Globus pallidus (tissue), 1 donor: ENCODE data around the gene JAKMIP1.

Experiments
- DNase-seq: peaks from one replicate; pipeline ENCODE4 v3.0.0-alpha.2; 2015; ENCODE audit warnings: low spot score

The JAKMIP1 gene

DNA sequence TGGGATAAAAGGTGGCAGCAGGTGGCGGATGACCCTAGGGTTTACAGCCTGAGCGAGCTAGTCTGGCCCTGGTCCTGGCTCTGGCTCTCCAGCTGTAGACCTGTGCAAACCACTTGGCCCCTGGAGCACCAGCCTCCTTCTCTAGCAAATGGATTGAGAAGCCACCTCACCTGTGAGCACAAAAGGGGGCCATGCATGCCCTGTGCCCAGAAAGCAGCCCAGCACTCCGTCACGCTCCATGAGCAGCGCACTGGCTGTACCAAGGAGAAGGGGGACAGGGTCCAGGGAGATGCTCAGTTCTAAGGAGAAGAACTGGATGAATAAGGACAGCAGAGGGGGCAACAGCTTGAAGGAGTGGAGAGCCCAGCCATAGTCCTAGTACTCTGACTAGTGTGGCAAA lies 135.2 kb downstream of the JAKMIP1 start:
- DNase-seq, result no peak

DNA sequence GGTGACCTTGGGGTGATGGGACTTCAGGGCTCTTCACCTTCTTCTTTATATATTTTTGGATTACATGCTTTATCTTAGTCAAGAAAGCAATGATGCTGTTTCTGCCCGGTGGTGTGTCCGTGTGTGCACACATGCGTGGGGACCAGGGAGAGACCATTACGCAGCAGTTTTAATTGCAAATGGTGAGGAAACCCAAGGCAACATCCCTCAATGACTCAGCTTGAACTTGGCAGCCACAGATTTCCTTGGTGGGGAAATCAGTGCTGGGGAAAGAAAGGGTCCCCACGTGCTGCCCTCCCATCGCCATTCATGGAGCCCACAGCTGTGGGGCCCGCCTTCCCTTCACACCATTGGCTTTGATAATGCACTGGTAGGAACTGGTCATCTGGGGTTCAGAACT lies 136.0 kb downstream of the JAKMIP1 start:
- no peak for DNase-seq

- DNase-seq, result no peak
These were observed 136.7 kb downstream of the JAKMIP1 start for GRCh38 chr4:6063684-6064083.

DNA sequence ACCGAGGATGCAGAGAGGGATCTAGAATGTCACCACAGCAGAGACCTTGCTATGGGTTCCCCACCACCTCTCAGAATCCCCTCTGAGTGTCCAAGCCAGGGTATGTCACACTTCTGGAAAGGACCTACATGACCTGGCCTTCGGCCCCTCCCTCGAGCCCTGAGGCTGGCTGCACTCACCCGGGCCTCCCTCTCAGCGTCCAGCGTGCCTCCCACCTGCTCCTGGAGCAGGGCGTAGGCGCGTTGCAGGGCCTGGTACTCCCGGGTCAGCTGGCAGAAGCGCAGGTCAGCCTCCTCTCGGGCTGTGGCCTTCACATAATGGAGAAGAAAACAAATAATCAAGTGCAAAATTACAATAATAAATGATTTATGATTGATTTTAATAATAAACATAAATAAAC lies 138.2 kb downstream of the JAKMIP1 start:
- no peak for DNase-seq

- DNase-seq, result no peak
These were observed 141.0 kb downstream of the JAKMIP1 start for GRCh38 chr4:6059375-6059805.

DNA sequence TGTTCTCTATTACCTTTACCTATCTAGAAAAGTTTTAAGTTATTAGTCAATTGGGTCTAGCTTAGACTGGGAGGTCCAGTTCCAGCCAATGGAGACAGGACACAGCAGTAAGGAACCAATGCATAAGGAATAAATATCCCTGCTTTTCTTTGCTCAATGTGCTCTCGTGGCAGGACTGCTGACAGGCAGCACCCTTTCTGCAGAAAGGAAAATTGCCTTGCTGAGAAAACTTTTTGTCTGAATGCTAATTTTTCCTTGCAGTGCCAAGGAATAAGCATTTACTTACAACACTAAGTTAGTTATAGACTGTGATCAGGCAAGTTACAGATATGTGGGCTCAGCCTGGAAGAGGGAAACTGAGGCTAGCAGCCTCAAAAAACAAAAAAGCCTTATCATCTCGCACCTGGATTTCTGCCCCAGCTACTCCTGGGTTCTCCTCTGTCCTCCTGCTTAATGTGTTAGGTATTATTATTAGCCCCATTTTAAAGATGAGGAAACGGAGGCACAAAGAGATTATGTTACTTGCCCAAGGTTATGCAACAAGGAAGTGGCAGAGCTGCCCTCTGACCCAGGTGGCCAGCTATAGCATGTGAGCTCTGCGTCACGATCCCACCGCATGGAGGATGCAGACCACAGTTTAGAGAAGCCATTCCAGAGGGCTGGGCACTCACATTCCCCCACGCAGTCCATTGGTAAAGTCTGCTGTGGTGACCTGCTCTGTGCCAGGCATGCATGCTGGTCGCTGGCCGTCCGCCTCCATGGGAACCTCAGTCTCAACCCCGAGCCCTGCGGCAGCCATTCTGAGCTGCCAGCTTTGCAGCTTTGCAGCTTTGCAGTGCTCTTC lies 141.6 kb downstream of the JAKMIP1 start:
- no peak for DNase-seq

DNA sequence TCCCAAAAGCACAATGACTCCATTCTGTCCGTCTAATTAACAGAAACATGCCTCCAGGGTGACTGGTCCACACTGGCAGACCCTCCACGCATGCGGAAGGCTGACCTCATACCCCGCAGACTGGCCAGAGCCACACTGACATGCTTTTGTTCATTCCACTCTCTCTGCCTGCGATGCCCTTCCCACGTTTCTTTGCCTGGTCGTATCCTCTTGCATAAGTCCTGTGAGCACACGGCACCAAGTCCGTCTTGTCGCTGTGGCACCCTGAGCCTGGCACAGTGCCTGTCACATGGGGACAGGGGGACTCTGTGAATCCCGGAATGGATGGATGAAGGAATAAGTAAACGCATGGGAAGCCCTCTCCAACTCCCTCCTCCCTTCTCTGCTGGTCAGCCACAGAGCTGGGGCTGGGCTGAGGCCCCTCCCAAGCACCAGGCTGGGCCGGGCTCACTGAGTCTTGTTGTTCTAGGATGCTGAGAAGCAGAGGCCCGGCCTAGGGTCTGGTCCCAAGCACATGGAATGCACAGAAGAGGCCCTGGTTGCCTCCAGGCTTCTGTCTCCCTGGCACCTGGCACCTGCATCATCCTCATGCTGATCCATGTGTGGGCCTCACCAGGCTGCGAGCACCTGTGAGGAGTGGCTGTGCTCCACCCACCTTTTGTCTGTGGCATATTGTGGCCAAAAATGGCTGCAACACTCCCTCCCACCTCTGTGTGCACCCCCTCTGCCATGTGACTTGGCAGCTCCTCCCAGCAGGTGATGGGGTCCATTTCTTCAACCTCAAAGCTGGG lies 143.2 kb downstream of the JAKMIP1 start:
- peak; percentile 31 for DNase-seq

GRCh38 chr4:6055436-6055835 lies 144.9 kb downstream of the JAKMIP1 start:
- no peak for DNase-seq

GRCh38 chr4:6055030-6055429 lies 145.3 kb downstream of the JAKMIP1 start:
- no peak for DNase-seq

DNA sequence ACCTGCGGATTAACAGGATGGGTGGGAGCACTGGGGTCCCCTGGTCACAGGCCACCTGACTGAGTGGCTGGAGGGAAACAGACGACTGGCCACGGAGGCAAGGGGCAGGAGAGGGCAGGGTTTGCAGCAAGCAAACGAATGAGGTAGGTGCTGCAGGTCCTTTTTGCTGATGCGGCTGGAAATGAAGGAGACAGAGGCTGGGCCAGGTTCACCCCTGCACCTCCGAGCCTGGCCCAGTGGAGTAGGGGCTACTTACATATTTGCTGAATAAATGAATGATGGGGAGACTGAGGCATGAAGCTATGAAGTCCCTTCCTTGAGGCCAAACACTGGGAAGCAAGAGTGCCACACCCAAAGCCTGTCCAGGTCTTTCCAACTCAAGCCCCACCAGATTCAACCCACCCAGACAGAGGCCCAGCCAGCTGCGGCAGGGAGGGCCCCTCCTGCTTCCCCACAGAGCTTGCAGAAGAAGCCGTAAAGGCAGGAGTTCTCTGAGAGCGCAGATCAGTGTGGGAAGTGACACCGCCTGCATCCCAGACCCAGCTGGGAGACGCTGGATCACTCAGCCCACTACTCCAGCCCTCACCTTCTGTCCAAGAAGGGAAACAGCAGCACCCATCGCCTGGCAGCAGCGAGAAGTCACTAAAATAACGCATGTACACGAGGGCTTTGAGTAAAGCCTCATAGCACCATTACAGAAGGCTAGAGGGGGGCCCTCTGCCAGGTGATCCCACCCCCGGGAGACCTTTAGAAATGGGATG lies 146.0 kb downstream of the JAKMIP1 start:
- no peak for DNase-seq

GRCh38 chr4:6052679-6053078 lies 147.7 kb downstream of the JAKMIP1 start:
- no peak for DNase-seq

DNA sequence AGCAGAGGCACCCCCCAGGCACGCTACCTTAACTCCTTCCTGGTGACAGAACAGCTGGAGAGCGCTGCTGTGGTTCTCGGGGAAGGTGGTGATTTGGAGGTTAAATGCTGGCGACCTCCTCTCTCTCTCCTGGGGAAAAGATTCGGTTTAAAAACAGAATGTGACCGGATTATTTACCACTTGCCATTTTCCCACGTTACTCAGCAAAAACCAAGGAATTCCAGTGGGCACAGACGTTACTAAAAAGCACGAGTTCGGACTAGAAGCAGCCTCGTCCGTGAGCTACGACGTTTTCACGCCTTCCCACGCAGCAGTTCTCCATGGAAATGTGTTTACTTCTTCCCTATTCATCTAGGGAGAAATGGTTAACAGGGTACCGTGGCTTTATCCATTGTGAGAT lies 149.8 kb downstream of the JAKMIP1 start:
- DNase-seq, result no peak

DNA sequence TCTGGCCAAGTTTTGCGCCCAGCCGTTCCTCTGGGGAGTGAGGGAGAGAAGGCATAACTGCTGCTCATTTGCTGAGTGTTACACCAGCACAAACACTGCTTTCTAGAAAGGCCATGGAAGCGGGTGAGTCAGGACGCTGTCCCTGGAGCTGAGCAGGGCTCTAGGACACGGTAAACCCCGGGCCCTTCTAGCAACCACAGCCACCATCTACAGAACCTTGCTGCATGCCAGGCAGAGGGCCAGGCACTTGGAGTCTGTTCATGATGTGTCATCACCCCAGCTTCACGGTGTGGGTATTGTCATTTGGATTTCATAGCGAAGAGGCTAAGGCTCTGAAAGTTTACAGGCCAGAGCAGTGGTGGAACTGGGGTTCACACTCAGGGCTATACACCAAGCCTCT lies 150.4 kb downstream of the JAKMIP1 start:
- DNase-seq, result no peak

DNA sequence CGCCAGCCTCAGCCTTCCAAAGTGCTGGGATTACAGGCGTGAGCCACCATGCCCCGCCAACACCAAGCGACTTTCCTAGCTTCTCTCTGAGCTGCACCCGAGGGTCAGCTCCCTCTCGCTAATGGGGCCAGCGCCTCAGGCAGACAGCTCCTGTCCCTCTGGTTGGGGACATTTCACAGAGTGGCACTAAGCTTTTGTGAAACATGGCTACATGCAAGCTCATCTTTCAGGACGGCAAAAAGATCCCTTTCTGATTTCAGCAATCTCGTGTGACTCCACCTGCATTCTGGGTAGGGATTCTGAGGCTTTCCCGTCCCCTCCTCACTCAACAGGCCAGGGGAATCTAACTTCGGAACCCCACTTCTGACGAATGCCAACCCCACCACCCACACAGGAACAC lies 151.1 kb downstream of the JAKMIP1 start:
- no peak for DNase-seq

DNA sequence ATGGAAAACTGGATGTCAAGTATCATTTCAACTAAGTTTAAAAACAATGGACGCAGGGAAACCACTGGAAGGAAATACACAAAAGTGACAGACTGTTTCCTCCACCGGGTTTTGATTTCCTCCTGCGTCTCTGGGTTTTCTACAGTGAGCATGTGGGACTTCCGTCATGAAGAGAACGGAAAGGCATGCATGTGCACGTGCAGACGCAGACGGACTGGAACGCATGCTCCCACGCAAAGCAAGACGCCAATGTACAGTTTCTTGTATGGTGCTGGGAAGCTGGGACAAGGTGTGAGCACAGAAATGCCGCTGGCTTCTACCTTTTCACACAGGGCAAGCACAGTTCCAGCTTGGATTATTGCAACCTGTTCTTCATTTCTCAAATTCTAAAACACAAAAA lies 151.8 kb downstream of the JAKMIP1 start:
- DNase-seq, result no peak

DNA sequence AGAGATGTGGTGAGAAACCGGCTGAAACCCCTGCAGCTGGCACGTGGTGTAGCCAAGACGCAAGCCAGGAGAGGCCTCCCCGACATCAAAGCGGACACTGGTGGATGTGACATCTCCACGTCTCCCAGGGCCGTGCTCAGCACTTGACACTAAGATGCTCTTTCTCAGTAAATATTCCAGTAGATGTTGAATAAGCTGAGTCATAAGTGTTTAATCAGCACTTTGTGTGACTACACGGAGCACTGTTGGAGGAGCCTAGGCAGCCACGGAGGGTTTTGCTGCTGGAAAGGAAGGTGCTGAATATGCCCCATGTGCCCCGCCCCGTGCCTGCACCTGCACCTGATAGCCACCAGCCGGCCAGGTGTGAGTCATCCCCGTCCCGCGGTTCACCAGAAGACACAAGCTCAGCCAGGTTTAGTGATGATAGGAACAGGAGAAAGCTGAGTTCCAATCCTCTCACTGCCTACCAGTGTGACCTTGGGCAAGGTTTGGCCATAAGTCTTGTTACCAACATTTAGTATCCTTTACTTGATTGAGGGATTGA lies 153.1 kb downstream of the JAKMIP1 start:
- no peak for DNase-seq

GRCh38 chr4:6046526-6047129 lies 153.7 kb downstream of the JAKMIP1 start:
- no peak for DNase-seq

- DNase-seq, result no peak
These were observed 155.5 kb downstream of the JAKMIP1 start for GRCh38 chr4:6044805-6045204.

DNA sequence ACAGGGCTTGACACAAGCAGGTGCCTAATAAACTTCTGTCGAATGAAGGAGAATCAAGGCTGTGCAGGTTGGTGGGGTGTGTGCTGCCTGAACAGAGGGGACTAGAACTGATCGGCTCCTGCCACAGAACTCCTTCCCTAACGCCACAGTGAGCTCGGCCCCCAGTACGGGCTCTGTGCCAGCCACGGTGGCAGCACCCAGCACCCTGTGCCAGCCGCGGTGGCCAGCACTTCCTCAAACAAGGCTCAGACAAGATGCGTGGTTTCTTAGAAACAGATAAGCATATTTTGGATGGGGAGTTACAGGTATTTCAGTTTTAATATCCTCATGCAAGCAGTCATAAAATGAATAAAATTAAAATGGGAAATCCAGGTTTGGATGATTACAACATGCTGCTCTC lies 156.1 kb downstream of the JAKMIP1 start:
- DNase-seq, result no peak

- DNase-seq, result no peak
These were observed 156.5 kb downstream of the JAKMIP1 start for GRCh38 chr4:6043843-6044242.

GRCh38 chr4:6043188-6043587 lies 157.2 kb downstream of the JAKMIP1 start:
- DNase-seq, result no peak
